HEK293 (cell line): Measurements from ENCODE around the gene SPATA31E1.

Experiments used
- KLF1 ChIP-seq: fragments of 450-650 bp; formaldehyde crosslinking; IDR thresholded peaks from 2 replicates; pipeline ENCODE4 v1.5.1; 2016; ENCODE audit warnings: missing biosample characterization, missing genetic modification characterization
- MEIS1 ChIP-seq: sonication (generic); formaldehyde crosslinking; IDR thresholded peaks from 2 replicates; pipeline ENCODE4 v1.8.1; 2022; ENCODE audit warnings: missing genetic modification reagents, mild to moderate bottlenecking, borderline replicate concordance
- SP3 ChIP-seq: fragments of 450-650 bp; formaldehyde crosslinking; IDR thresholded peaks from 2 replicates; pipeline ENCODE4 v1.5.1; 2016; ENCODE audit warnings: missing biosample characterization, missing genetic modification characterization
- ZBTB7A ChIP-seq: fragments of 450-650 bp; formaldehyde crosslinking; IDR thresholded peaks from 2 replicates; pipeline ENCODE4 v1.5.1; 2016; ENCODE audit warnings: low read depth, missing biosample characterization, missing genetic modification characterization
- ZNF114 ChIP-seq: fragments of 450-650 bp; formaldehyde crosslinking; IDR thresholded peaks from 2 replicates; pipeline ENCODE4 v1.5.0; 2017; ENCODE audit warnings: missing biosample characterization, missing genetic modification characterization
- ZNF175 ChIP-seq: fragments of 450-650 bp; formaldehyde crosslinking; IDR thresholded peaks from 2 replicates; pipeline ENCODE4 v1.5.1; 2016; ENCODE audit warnings: missing biosample characterization, missing genetic modification characterization
- ZNF274 ChIP-seq, 2 experiments: fragments of 200-500 bp in 1 of 2; fragments of 450-650 bp in 1 of 2; sonication (Bioruptor generic) in 1 of 2; formaldehyde crosslinking in 1 of 2; IDR thresholded peaks; 2 replicates each; pipeline versions ENCODE4 v1.5.1 to v1.6.1; 2014 to 2016; ENCODE audit warnings: borderline replicate concordance in 1 of 2, inconsistent platforms in 1 of 2, low read length in 1 of 2, missing biosample characterization in 1 of 2, missing genetic modification characterization in 1 of 2
- ZNF354C ChIP-seq: fragments of 450-650 bp; formaldehyde crosslinking; IDR thresholded peaks from 2 replicates; pipeline ENCODE4 v1.5.1; 2016; ENCODE audit warnings: missing biosample characterization, missing genetic modification characterization, low read depth, borderline replicate concordance
- ZNF501 ChIP-seq: fragments of 450-650 bp; formaldehyde crosslinking; IDR thresholded peaks from 2 replicates; pipeline ENCODE4 v1.5.1; 2016; ENCODE audit warnings: missing biosample characterization, missing genetic modification characterization
- ZNF510 ChIP-seq: fragments of 450-650 bp; formaldehyde crosslinking; IDR thresholded peaks from 2 replicates; pipeline ENCODE4 v1.5.1; 2018; ENCODE audit warnings: mild to moderate bottlenecking, missing genetic modification characterization, missing biosample characterization; ENCODE audit not compliant: insufficient replicate concordance
- ZNF558 ChIP-seq: fragments of 450-650 bp; formaldehyde crosslinking; IDR thresholded peaks from 2 replicates; pipeline ENCODE4 v1.5.1; 2016; ENCODE audit warnings: missing biosample characterization, missing genetic modification characterization
- ZSCAN23 ChIP-seq: fragments of 450-650 bp; formaldehyde crosslinking; IDR thresholded peaks from 2 replicates; pipeline ENCODE4 v1.5.1; 2016; ENCODE audit warnings: missing biosample characterization, missing genetic modification characterization
- TF ChIP-seq, protein P1 (sequence below): fragments of 450-650 bp; formaldehyde crosslinking; IDR thresholded peaks from 2 replicates; pipeline ENCODE4 v1.5.1; 2016; ENCODE audit warnings: missing biosample characterization, missing genetic modification characterization

DNA sequence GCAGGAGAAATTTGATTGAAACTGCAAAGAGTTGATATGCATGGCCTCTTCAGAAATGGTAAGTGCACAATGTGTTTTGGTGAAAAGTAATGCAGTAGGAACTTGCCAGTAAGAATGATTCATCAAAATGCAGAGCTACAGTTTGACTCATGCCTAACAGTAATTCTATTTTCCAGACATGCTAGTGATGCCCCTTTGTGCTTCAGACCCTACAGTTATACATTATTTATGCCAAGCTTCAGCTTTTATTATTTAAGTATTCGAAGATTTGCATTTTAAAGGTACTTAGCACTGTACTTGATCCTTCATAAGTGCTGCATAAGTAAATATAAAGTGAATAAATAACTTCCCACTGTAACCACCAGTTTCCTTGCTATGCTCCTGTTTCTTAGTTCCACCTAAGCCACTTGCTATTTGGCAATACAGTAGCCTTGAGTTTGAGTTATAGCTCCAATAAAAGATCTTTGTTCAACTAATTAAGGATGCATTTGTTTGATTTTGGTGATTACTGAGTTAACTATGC, 3.6 kb upstream of the SPATA31E1 start:
- no peak for TF ChIP-seq ZNF114 (tag by site-specific recombination)
- TF ChIP-seq, protein P1, sequence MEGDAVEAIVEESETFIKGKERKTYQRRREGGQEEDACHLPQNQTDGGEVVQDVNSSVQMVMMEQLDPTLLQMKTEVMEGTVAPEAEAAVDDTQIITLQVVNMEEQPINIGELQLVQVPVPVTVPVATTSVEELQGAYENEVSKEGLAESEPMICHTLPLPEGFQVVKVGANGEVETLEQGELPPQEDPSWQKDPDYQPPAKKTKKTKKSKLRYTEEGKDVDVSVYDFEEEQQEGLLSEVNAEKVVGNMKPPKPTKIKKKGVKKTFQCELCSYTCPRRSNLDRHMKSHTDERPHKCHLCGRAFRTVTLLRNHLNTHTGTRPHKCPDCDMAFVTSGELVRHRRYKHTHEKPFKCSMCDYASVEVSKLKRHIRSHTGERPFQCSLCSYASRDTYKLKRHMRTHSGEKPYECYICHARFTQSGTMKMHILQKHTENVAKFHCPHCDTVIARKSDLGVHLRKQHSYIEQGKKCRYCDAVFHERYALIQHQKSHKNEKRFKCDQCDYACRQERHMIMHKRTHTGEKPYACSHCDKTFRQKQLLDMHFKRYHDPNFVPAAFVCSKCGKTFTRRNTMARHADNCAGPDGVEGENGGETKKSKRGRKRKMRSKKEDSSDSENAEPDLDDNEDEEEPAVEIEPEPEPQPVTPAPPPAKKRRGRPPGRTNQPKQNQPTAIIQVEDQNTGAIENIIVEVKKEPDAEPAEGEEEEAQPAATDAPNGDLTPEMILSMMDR (tag by site-specific recombination) = no peak
- TF ChIP-seq ZNF510 (tag by site-specific recombination) = no peak
- TF ChIP-seq MEIS1 (CRISPR knock-in tag) = no peak
- TF ChIP-seq ZBTB7A (tag by site-specific recombination) = no peak
- TF ChIP-seq ZNF501 (tag by site-specific recombination) = no peak
- TF ChIP-seq KLF1 (tag by site-specific recombination) = no peak
- no peak for TF ChIP-seq ZNF354C (tag by site-specific recombination)
- TF ChIP-seq SP3 (tag by site-specific recombination) = no peak
- no peak for TF ChIP-seq ZNF175 (tag by site-specific recombination)
- TF ChIP-seq ZNF274 (IDR thresholded peaks at IDR 0.05; ENCODE audit: low read length) = no peak
- TF ChIP-seq ZNF274 (tag by site-specific recombination; IDR thresholded peaks at IDR 0.05; ENCODE audit: borderline replicate concordance) = no peak
- no peak for TF ChIP-seq ZNF558 (tag by site-specific recombination)
- no peak for TF ChIP-seq ZSCAN23
